WTC11 (cell line): ENCODE measurements around the gene AGR2. TPM values are rescaled to one million over a fixed set of nuclear protein-coding genes. Genes with fewer than 3 reads are reported as not detected.

ENCODE experiments used
- ATAC-seq: fragments of 200-7000 bp; cut with Tn5 transposase; 2 replicates; pipeline ENCODE4 v1.10.0; 2021; ENCODE audit warnings: mild to moderate bottlenecking, moderate library complexity
- CTCF ChIA-PET: fragments of 300-600 bp; sonication (Branson Sonifier 250); formaldehyde crosslinking; loops from one replicate; lab custom pipeline; 2021; ENCODE audit warnings: antibody characterized with exemption; lab: Charles Lee
- POLR2A ChIA-PET: fragments of 350-600 bp; sonication (Branson Sonifier 250); formaldehyde crosslinking; loops from one replicate; lab custom pipeline; 2021; ENCODE audit warnings: antibody characterized with exemption; lab: Charles Lee
- DNase-seq: peaks from one replicate; pipeline ENCODE4 v3.0.0; 2021; ENCODE audit warnings: low spot score
- H3K27ac Mint-ChIP-seq: 2 replicates; pipeline ENCODE4 v1.8.0; 2021; ENCODE audit warnings: mixed read lengths
- H3K27me3 Mint-ChIP-seq: 2 replicates; pipeline ENCODE4 v1.8.0; 2021; ENCODE audit warnings: low read depth, mild to moderate bottlenecking, moderate library complexity, mixed read lengths
- H3K36me3 Mint-ChIP-seq: 2 replicates; pipeline ENCODE4 v1.8.0; 2021; ENCODE audit warnings: mixed read lengths
- H3K4me1 Mint-ChIP-seq: 2 replicates; pipeline ENCODE4 v1.8.0; 2022; ENCODE audit warnings: mixed read lengths
- H3K4me3 Mint-ChIP-seq: 2 replicates; pipeline ENCODE4 v1.8.0; 2021; ENCODE audit warnings: mild to moderate bottlenecking, moderate library complexity, mixed read lengths
- H3K9me3 Mint-ChIP-seq: 2 replicates; pipeline ENCODE4 v1.8.0; 2021; ENCODE audit warnings: mixed read lengths
- AR ChIP-seq: fragments of 250-450 bp; sonication (Bioruptor Pico); IDR thresholded peaks from 2 replicates; pipeline ENCODE4 v1.9.0; 2021; ENCODE audit warnings: mild to moderate bottlenecking
- ATF2 ChIP-seq: sonication (generic); formaldehyde crosslinking; IDR thresholded peaks from 2 replicates; pipeline ENCODE4 v1.8.1; 2022; ENCODE audit warnings: low read depth, missing genetic modification reagents, borderline replicate concordance
- CTCF ChIP-seq: fragments of 200-600 bp; IDR thresholded peaks from 2 replicates; pipeline ENCODE4 v1.8.0; 2022; ENCODE audit warnings: antibody characterized with exemption
- ETV6 ChIP-seq: sonication (generic); formaldehyde crosslinking; IDR thresholded peaks from 2 replicates; pipeline ENCODE4 v1.8.1; 2022; ENCODE audit warnings: mild to moderate bottlenecking, missing genetic modification reagents
- GTF2I ChIP-seq: fragments of 250-450 bp; sonication (Bioruptor Pico); conservative IDR thresholded peaks from 2 replicates; pipeline ENCODE4 v1.4.0; 2021; ENCODE audit warnings: mild to moderate bottlenecking
- KAT7 ChIP-seq: sonication (generic); formaldehyde crosslinking; IDR thresholded peaks from 2 replicates; pipeline ENCODE4 v1.8.1; 2023; ENCODE audit warnings: missing genetic modification reagents, mild to moderate bottlenecking, borderline replicate concordance
- MXD4 ChIP-seq: fragments of 250-450 bp; sonication (Bioruptor Pico); IDR thresholded peaks from 2 replicates; pipeline ENCODE4 v1.8.0; 2021; ENCODE audit warnings: mild to moderate bottlenecking, moderate library complexity, borderline replicate concordance
- OVOL2 ChIP-seq: fragments of 250-450 bp; sonication (Bioruptor Pico); IDR thresholded peaks from 2 replicates; pipeline ENCODE4 v1.9.0; 2021; ENCODE audit warnings: mild to moderate bottlenecking, borderline replicate concordance
- RORB ChIP-seq: fragments of 250-450 bp; sonication (Bioruptor Pico); IDR thresholded peaks from 2 replicates; pipeline ENCODE4 v1.9.0; 2021; ENCODE audit warnings: mild to moderate bottlenecking
- SOX15 ChIP-seq: fragments of 250-450 bp; sonication (Bioruptor Pico); IDR thresholded peaks from 2 replicates; pipeline ENCODE4 v1.9.0; 2021; ENCODE audit warnings: mild to moderate bottlenecking
- STAT6 ChIP-seq: sonication (generic); formaldehyde crosslinking; conservative IDR thresholded peaks from 2 replicates; pipeline ENCODE4 v1.8.1; 2023; ENCODE audit warnings: mild to moderate bottlenecking, low read depth, missing genetic modification reagents, moderate library complexity
- ZMAT4 ChIP-seq: fragments of 250-450 bp; sonication (Bioruptor Pico); IDR thresholded peaks from 2 replicates; pipeline ENCODE4 v1.9.0; 2021; ENCODE audit warnings: mild to moderate bottlenecking
- ZNF138 ChIP-seq: sonication (generic); formaldehyde crosslinking; conservative IDR thresholded peaks from 2 replicates; pipeline ENCODE4 v1.8.1; 2022; ENCODE audit warnings: mild to moderate bottlenecking, moderate library complexity, missing genetic modification reagents
- ZNF416 ChIP-seq: fragments of 250-450 bp; sonication (Bioruptor Pico); IDR thresholded peaks from 2 replicates; pipeline ENCODE4 v1.9.0; 2021; ENCODE audit warnings: mild to moderate bottlenecking, inconsistent platforms
- ZNF512 ChIP-seq: sonication (generic); formaldehyde crosslinking; IDR thresholded peaks from 2 replicates; pipeline ENCODE4 v1.8.1; 2022; ENCODE audit warnings: missing genetic modification reagents, borderline replicate concordance
- ZNF671 ChIP-seq: fragments of 250-450 bp; sonication (Bioruptor Pico); IDR thresholded peaks from 2 replicates; pipeline ENCODE4 v1.8.0; 2021; ENCODE audit warnings: mild to moderate bottlenecking
- total RNA-seq: library from RNA; stranded (reverse); gene quantifications from 3 replicates; pipeline ENCODE4 v1.2.3, GENCODE V29; 2021

The AGR2 gene
- total RNA-seq, 1 experiment from 2014 or later: 1.6 TPM

- no peak for DNase-seq
- H3K27ac Mint-ChIP-seq: no peak overlapping the region
- no peak for ATAC-seq
- no peaks in the 10 kb centered on the region for H3K27me3 Mint-ChIP-seq
- no peak for TF ChIP-seq AR (CRISPR knock-in tag)
- no peak for TF ChIP-seq ETV6 (CRISPR knock-in tag)
- TF ChIP-seq RORB: no peak
- no peak for TF ChIP-seq STAT6
- TF ChIP-seq SOX15: no peak
- no peak for TF ChIP-seq ZNF512 (CRISPR knock-in tag)
- no peak for TF ChIP-seq MXD4
- no peak for TF ChIP-seq ZMAT4 (CRISPR knock-in tag)
- TF ChIP-seq ZNF138 (CRISPR knock-in tag): no peak
- TF ChIP-seq GTF2I (CRISPR knock-in tag): no peak
- TF ChIP-seq ZNF416 (CRISPR knock-in tag): no peak
- no peak for TF ChIP-seq KAT7 (CRISPR knock-in tag)
- no peak for TF ChIP-seq CTCF
- TF ChIP-seq ATF2 (CRISPR knock-in tag): no peak
- no peak for TF ChIP-seq OVOL2 (CRISPR knock-in tag)
- no peak for TF ChIP-seq ZNF671 (CRISPR knock-in tag)
- H3K4me3 Mint-ChIP-seq: no peak overlapping the region
- peaks cover 6% of the 10 kb centered on the region; the same call in 1 of the 2 replicates for H3K4me1 Mint-ChIP-seq
- CTCF ChIA-PET: no interaction called here
- H3K9me3 Mint-ChIP-seq: no peaks in the 10 kb centered on the region
- no peaks in the 10 kb centered on the region for H3K36me3 Mint-ChIP-seq
- POLR2A ChIA-PET: no interaction called here
These were observed 44.7 kb upstream of the AGR2 start for GRCh38 chr7:16849296-16850148.
